Heart left ventricle (tissue), 13 donors: ENCODE data around the gene ERAS.

Experiments used
- POLR2A ChIP-seq, 2 donors: fragments of 450-650 bp; IDR thresholded peaks; one replicate each; pipeline ENCODE4 v1.6.1; 2017; ENCODE audit warnings: antibody characterized with exemption in 2 of 2, mild to moderate bottlenecking in 2 of 2, moderate library complexity in 2 of 2
- TF ChIP-seq, protein P1 (sequence below), 12 donors: fragments of 200-600 bp; sonication (generic) in 4 of 12; IDR thresholded peaks; one replicate each; pipeline versions ENCODE4 v1.5.0 to v1.8.0; 2018 to 2022; ENCODE audit warnings: antibody characterized with exemption in 12 of 12, mild to moderate bottlenecking in 5 of 12
- donor health status: ischemic (EF 13 %, LVEDD 7.1; RV severe dilation, severe dysfunction).
- donor health status: DM: no; HTN: yes; CAD: no.
- donor health status: DM: no; HTN: no; CAD: no.
- donor health status: ischemic (EF 25% LVEDD 6.9; RV normal size, moderate dysfunction).
- donor health status: ischemic (EF 25% LVEDD 5.7; RV mildly dilated, moderate dysfunction).
- donor health status: ischemic (EF 35%, LVEDD 5.7; RV mildly dilated, moderate dysfunction).
- donor health status: nonischemic (EF 11% LVEDD 7.7; RV severe dilation, severe dysfunction).
- donor health status: DM: yes; HTN: yes; CAD: no.
- donor health status: PGD.
- donor health status: ischemic (EF 29% LVEDD 5.4; RV normal size, mild dysfunction).
- donor health status: nonischemic (EF 23%, LVEDD 6.1; RV moderate dilation, normal function).

DNA sequence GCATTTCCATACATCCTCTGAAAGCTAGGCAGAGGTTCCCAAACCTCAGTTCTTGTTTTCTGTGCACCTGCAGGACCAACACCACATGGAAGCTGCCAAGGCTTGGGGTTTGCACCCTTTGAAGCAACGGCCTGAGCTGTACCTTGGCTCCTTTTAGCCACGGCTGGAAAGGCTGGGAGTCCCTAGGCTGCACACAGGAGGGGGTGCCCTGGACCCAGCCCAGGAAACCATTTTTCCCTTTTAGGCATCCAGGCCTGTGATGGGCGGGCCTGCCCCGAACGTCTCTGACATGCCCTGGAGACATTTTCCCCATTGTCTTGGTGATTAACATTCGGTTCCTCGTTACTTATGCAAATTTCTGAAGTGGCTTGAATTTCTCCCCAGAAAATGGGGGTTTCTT, 26.5 kb downstream of the ERAS start:
- TF ChIP-seq, protein P1, sequence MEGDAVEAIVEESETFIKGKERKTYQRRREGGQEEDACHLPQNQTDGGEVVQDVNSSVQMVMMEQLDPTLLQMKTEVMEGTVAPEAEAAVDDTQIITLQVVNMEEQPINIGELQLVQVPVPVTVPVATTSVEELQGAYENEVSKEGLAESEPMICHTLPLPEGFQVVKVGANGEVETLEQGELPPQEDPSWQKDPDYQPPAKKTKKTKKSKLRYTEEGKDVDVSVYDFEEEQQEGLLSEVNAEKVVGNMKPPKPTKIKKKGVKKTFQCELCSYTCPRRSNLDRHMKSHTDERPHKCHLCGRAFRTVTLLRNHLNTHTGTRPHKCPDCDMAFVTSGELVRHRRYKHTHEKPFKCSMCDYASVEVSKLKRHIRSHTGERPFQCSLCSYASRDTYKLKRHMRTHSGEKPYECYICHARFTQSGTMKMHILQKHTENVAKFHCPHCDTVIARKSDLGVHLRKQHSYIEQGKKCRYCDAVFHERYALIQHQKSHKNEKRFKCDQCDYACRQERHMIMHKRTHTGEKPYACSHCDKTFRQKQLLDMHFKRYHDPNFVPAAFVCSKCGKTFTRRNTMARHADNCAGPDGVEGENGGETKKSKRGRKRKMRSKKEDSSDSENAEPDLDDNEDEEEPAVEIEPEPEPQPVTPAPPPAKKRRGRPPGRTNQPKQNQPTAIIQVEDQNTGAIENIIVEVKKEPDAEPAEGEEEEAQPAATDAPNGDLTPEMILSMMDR (IDR thresholded peaks at IDR 0.05) = no peak
- no peak for TF ChIP-seq POLR2A (IDR thresholded peaks at IDR 0.05)
